ENCODE results near the gene PDZD4.

The PDZD4 gene

DNA sequence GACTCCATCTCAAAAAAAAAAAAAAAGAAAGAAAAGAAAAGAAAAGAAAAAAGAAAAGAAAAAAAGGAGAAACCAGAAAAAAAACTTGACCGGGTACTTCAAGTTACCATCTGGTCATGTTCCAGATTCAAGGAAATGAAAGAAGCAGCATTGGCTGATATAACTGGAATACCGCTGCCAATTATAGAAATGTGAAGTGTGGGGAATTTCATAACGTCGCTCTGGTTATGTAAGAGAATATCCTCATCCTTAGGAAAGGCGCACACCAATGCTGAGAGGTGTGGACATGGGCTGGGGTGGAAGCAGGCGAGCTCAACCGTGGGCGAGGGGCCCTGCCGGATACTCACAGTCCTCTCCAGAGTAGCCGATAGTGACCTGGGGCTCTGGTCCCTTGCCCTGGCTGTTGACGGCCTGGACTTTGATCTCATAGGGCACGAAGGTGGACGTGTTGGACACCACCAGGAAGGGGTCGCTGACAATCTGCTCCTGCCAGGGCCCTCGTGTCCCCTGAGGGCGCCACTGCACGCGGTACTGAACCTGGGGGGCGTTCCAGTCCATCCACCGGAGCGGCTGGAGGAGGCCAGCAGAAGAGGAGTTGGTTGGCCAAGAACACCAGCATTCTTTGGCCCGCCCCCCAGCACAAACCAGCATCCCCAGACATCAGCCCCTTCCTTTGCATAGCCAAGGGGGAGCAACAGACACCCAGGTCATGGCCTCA lies 36.1 kb upstream of the PDZD4 start:
- no peak for DNase-seq

DNA sequence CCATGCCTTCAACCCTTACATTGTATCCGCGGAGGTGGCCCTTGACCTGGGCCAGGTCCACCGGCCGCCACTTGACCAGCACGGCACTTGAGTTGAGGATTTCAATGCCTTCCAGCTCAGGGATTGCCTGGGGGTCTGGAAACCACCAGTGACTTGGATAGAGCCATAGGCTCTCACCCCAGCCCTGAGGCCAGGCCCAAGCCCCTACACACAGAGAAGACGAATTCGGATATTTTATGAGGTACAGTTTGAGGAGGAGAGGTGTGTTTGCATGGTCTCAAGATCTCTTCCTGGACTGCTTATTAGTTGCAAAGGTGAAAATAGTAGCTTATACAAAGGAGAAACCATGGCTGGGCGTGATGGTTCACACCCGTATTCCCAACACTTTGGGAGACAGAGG lies 35.3 kb upstream of the PDZD4 start:
- DNase-seq: no peak

DNA sequence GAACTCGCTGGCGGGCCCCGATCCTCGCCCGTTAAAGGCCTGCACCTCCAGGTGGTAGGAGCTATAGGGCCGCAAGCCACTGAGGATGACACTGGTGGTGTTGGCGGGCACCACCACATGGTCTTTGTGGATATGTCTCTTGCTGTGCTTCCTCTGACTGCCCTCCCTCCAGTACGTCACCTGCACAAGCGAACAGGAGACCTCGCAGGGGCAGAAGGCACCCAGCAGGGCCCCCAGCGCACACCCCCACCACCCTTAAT lies 34.9 kb upstream of the PDZD4 start:
- no peak for DNase-seq

DNA sequence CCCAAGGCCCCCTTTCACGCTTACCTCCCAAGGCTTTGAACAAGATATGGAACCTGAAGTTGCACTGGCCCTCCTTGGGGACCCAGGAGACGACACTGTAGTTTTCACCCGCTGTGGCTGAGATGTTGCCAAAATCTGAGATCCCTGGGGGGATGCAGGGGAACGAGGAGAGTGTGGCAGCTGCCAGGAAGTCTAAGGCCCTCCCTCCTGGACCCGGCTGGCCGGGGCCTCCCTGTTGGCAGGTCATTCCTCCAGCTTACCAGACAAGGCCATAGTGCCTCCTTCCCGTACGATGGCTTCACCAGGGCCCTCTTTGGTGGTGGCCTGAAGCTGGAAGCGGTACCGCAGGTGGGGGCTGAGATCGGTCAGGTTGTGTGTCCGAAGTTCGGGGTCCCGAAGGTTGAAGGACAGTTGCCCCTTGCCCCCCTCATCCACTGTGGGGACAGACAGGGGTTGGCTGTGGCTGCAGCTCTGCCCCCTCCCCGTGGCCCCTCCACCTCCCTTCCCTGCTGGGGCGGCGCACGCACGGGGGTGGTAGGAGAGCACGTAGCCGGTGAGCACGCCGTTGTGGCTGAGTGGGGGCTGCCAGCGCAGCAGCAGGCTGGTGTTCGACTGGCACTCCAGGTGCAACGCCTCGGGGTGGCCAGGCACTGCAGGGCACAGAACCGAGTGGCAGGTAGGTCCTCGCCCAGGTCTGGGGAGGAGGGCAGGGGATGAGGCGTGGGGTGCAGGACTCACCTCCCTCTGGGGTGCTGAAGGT lies 34.4 kb upstream of the PDZD4 start:
- no peak for DNase-seq

DNA sequence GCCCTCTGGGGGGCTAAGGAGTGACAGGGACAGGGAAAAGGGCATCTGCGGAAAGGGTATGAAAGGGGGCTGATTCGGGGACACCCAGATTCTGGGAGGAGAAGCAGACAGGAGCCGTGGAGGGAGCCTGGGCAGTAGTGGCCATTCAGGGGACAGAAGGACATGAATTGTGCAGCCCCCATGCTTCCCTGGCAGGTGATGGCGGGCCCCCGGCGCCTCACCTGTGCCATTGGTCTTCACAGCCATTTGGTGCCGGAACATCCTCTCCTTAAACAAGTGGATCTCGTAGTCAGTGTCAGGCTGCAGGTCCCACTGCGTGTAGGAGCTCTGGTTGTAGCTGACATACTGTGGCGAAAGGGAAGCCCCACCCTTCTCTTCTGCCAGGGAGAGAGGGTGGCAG lies 33.8 kb upstream of the PDZD4 start:
- no peak for DNase-seq

DNA sequence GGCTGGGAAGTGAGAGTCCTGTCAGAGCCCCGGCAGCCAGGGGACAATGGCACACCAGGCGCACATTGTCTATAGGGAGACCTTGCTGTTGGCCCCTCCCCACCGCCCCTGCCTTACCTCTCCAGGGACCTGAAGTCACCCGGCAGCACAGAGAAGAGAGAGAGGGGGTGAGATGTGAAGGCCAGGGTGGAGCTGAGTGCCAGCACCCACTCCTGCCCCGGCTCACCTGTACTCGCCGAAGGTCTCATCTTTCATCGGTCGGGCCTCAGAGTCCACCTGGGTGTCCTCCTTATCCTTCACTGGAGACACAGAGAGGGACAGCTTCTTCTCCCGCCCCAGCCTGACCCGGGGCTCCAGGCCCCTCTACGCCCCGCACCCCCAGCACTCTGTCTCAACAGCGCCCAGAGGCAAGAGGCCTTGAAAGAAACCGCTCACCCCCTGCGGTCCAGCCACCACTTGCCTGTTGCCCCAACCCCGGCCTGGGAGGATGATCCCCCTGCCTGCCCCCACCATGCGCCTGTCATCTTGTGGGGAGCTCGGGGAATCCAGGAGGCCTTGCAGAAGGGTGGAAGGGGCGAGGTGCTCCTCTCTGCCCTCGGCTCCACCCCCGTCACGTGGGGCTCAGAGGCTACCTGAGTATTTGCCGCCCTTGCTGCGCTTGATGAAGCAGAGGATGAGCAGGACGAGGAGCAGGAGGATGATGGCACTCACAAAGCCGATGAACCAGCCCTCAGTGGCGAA lies 33.1 kb upstream of the PDZD4 start:
- DNase-seq: no peak

DNA sequence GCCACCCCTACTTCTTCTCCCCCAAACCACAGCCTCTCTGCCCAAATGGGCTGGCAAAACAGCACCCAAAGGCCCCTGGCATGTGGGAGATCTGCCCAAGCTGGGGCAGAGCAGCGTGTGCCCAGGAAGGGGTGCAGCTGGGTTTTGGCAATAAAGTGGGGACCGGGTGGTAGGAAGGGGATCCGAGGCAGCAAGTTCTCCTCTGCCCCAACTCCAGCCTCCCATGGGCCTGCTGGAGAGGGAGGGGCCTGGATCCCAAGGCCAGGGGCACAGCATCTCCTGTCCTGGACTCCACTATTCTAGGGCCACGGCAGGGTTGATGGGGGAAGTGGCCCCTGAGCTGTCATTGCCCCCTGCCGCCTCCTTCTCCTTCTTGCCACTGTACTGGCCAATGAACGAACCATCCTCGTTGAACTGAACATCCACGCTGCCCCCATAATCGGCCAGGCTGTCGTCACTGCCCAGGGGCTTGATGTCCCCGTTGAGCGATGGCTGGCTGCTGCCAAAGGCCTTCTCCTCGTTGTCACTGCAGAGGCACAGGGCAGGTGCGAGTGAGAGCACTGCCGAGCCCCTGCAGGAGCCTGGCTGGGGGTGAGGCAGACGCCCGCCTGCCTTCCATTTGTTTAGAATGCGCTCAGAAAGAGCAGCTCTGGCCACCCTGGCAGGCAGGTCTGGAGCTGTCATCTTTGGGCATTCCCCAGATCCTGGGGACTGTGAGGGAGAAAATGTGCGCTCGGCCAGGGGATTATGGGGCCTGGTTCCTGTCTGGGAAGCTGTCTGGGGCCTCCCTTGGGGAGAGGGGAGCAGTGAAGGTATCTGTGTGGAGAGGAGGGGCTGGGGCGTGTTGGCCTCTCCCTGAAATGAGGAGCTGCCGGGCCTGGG lies 32.3 kb upstream of the PDZD4 start:
- no peak for DNase-seq

DNA sequence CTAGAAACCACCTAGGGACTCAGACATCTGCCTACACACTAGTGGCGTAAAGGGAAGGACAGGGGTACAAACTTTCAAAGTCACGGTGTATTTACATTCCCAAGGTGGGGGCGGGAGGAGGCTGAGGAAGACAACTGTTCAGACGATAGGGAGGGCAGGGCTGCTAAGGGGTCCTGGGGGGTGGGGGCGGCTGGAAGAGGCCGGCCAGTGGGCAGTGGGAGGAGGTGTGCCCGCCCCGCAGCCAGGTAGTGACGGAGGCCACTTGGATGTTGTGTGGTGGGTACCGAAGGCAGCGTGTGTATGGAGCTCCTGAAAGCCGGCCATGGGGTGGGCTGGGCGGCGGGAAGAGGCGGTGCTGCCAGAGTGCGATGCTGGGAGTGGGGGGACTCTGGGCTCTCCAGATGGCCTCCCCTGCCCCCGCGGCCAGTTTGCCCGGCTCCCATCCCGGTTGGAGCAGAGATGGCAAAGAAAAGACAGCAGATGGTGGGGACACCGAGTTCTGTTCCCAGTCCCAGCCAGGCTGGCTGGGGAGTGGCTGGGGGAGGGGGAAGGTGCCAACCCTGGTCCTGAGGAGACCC lies 31.5 kb upstream of the PDZD4 start:
- no peak for DNase-seq

DNA sequence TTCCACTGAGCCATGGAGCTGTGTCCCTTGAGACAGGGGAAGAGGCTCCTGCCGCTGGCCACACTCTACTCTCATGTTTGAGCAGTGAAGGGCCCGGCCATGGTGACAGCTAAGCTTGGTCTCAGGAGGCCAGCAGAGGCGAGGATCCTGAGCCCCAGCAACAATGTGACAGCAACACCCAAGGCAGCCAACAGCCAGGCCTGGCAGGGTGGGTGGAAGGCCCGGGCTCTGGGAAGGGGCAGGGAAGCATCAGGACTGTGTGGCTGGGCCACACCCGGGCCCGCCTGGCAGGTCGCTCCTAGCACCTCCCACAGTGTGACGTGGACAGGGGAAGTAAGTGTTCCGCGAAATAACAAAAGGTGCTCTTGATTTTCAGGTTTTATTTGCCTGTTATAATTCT lies 30.8 kb upstream of the PDZD4 start:
- no peak for DNase-seq

DNA sequence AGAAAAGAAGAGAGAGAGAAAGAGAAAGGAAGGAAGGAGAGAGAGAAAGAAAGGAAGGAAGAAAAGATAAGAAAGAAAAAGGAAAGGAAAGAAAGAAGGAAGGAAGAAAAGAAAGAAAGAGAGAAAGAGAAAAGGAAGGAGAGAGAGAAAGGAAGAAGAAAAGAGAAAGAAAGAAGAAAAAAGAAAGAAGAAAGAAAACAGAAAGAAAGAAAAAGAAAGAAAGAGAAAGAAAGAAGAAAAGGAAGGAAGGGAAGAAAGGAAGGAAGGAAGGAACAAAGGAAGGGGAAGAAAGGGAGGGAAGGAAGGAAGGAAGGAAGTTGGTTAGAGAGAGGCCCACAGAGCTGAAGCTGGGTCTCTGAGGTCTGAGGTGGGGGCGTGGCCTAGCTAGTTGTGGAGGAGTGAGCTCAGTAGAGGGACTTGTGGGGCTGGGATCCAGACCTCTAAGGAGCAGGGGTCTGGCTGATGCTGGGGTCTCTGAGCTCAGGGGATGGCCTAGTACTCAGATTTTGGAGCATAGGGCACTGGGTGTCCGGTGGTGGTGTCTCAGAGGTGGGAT lies 27.1 kb upstream of the PDZD4 start:
- DNase-seq: no peak

DNA sequence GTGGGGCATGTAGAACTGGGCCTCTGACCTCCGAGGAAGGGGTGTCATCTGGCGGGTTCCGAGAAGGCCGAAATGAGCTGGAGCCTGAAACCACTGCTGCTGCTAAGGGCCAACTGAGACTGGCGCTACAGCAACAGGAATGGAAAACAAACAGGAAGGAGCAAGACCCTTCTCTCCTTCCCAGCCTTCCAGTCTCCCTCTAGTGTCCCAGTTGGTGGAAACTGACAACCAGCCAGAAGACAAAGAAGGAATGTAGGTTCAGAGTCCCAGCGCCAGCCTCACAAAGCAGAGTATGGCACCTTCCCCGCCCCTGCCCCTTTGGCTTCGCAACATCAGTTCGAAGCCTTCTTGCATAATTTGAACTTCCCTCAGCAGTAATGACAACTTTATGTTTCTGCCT lies 24.4 kb upstream of the PDZD4 start:
- DNase-seq: no peak

DNA sequence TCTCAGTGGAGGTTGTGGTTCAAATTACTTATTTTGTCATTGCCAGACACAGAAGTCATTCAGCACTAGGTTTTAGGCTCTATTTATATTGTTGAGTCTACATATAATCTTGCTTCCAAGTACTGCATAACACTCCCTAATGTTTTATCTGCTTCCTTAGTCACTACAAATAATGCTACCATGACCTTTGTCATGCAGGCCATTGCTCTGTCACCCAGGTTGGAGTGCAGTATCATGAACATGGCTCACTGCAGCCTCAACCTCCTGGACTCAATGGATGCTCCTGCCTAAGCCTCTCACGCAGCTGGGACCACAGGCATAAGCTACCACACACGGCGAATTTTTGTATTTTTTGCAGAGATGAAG lies 23.5 kb upstream of the PDZD4 start:
- DNase-seq: no peak

DNA sequence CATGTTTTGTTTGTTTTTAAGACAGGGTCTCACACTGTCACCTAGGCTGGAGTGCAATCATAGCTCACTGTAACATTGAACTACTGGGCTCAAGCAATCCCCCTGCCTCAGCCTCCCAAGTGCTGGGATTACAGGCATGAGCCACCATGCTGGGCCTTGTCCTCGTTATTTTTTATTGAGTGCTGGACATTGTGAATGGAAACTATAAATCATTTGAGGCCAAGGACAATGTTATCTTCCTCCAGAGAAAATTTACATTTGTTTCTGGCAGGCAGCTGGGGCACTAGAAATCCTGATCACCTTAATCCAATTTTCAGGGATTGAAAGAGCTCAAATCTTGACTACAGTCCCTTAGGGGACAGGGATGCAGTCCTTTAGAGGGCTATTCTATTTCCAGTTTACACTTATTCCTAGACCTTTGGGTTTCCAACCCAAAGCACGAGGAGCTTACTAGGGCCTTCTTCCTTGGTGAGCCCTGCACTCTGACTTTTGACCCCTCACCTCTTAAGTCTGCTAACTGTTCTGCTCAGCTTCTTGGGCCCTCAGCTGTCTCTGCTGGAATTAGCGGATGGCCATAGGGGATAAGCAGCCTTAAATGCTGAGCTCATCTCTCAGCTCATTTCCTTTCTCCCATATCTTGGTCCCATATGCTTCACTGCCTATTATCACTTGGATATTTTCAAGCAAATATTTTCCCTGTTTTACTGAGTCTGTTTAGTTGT lies 23.0 kb upstream of the PDZD4 start:
- no peak for DNase-seq

DNA sequence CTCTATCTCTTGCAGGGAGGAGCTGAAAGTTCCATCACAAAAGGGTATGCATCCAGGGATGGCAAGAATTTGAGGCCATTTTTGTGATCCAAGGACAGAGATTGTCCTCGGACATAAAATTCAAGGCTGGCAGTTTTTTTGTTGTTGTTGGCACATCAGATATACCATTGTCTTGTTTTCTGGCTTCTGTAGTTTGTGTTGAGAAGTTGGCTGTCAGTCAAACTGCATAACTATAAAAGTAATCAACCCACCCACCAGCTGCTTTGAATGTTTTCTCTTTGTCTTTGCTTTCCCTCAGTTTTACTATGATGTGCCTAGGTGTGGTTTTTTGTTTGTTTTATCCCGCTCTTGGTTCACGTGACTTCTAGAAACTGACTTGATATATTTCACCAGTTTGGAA lies 21.6 kb upstream of the PDZD4 start:
- DNase-seq: no peak

DNA sequence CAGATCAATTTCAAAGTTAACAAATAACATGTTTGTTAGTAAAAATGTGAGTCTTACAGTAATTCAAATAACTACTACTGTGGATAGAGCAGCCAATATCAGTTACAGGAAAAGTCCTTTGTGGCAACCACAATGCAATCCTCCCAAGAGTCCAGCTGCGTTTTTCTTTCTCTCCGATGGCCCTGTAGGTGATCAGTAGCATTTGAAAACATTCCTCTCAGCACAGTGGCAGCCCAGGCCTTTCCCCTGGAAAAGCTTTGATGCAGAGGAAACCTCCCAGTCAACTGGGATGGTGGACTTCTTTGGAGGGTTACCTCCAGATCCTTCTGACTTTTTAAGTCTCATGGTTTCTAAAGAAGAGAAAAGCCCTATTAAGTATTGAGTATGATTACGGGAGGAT lies 18.0 kb upstream of the PDZD4 start:
- no peak for DNase-seq

DNA sequence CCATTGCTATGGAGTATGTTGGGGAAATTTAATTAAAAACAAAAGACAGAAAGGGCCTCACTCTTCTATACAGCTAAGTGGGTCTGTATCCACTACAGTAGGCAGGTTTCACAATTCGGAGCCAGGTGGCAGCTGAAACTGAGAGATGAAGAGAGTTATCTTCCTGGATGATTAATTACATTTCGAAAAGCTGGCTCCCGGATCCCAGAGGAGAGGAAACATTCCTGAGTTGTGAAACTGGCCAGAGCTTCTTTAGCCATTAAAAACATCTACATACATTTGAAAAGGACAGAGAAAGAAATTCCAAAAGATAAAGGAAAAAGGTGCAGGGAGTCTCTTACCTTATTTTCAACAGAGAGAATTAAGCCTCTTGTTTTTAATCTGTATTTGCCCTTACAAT lies 15.5 kb upstream of the PDZD4 start:
- DNase-seq: no peak

DNA sequence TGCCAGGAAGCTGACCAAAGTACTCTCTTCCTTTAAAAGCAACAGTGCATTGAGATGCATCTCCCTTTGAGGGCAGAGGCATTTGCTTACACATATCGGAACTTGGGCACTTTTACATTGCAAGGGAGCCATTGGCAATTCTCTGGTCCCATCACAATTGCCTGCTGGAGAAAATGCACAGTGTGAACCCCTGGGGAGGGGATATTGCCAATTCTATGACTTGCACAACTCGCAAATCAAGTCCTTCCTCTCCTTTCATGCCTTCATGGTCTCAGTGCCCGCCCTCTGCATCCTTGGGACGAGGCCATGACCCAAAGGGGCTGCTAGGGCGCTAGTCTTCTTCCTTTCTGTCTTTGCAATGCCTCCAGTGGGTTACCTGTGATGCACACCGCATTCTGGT lies 14.9 kb upstream of the PDZD4 start:
- DNase-seq: no peak

DNA sequence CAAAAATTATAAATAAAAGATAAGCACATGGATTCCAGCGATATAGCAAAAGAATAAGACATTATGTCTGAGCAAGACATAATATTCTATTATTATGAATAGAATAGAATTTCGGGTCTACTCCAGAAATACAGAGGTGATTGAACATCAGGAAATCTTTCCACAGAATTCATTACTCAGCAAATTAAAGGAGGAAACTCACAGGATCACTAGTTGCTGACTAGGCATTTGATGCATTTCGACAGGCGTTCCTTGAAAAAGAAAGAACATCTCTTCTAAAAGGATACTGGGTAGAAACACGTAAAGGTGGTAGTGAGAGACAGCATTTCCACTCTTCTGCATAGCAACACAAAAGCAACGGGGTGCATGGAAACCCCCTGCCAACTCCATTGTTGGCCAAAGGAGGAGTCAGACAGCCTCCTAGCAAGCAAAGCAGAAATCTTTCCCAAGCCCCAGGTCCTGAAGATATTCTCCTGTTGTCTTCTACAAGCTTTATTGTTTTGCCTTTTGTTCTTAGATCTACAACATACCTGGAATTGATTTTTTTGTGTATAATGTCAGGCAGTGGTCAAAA lies 14.3 kb upstream of the PDZD4 start:
- DNase-seq: no peak

DNA sequence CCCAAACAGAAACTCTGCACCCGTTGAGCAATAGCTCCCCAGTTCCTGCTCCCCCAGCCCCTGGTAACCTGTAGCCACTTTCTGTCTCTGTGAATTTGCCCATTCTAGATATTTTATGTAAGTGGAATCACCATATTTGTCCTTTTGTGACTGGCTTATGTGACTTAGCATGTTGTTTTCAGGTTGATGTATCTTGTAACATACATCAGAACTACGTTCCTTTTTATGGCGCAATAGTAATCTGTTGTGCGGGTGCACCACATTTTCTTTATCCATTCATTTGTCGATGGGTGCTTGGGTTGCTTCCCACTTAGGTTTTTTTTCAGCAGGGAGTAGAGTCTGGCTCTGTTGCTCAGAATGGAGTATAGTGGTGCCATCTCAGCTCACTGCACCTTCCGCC lies 6.6 kb upstream of the PDZD4 start:
- DNase-seq: no peak

DNA sequence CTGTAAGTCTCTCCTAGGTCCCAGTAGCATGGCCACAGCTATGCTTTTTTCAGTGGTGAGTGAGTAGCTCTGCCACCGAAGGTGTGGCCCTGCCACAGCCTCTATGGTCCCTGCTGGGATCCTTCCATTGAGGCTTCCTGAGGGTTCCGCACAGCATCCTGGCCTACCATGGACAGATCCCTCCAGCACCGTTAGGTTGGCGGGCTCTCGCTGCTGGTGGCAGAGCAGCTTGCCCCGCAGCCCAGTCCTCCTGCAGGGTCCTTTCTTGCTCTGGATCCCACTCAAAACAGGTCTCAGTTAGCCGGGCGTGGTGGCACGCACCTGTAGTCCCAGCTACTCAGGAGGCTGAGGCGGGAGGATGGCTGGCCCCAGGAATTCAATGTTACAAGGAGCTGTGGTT lies 2.4 kb upstream of the PDZD4 start:
- no peak for DNase-seq

DNA sequence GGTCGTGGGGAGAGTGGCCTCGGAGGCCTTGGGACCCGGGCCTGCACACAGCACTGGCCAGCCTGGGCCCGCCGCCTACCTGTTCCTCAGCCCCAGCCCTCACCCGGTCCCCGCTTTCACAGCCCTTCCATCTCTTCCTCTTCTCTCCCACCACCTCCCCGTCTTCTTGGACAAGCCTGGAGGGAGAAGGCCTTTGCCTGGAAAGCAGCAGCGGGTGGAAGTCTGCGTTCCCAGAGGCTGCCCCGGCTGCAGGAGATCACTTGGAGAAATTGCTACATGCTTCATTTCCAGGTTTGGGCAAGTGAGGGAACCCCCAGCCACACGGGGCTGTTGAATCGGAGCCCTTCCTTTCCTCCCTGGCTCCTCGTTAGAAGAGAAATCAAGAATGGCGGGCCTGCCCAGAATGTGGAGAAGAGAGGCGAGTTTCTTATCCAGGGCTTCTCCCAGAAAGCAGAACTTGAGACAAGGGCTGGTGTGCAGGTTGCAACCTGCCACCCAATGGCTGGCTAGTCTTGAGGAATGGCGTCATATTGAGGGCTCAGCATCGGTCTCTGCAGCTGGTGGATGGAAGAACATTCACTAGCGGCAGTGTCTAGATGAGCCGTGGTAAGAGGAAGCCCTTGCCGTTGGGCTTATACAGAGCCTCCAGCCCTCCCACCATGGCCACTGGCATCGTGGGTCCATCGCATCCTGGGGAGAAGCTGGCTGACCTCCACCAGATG lies 1.2 kb upstream of the PDZD4 start:
- no peak for DNase-seq

Measured in CD4-positive, alpha-beta T cell treated with Interferon gamma for 1 hour (primary cell).